Testis (tissue), 2 donors: Measurements from ENCODE around the gene MROH7.

Experiments
- POLR2A ChIP-seq: fragments of 450-650 bp; IDR thresholded peaks from one replicate; pipeline ENCODE4 v1.6.1; 2017; ENCODE audit warnings: antibody characterized with exemption, mild to moderate bottlenecking, moderate library complexity
- TF ChIP-seq, protein P1 (sequence below), 3 experiments: fragments of 450-650 bp in 2 of 3; fragments of 200-600 bp in 1 of 3; sonication (generic) in 1 of 3; IDR thresholded peaks; one replicate each; pipeline ENCODE4 v1.5.1; 2016 to 2019; ENCODE audit warnings: antibody characterized with exemption in 3 of 3, mild to moderate bottlenecking in 2 of 3, moderate library complexity in 1 of 3

- TF ChIP-seq, protein P1, sequence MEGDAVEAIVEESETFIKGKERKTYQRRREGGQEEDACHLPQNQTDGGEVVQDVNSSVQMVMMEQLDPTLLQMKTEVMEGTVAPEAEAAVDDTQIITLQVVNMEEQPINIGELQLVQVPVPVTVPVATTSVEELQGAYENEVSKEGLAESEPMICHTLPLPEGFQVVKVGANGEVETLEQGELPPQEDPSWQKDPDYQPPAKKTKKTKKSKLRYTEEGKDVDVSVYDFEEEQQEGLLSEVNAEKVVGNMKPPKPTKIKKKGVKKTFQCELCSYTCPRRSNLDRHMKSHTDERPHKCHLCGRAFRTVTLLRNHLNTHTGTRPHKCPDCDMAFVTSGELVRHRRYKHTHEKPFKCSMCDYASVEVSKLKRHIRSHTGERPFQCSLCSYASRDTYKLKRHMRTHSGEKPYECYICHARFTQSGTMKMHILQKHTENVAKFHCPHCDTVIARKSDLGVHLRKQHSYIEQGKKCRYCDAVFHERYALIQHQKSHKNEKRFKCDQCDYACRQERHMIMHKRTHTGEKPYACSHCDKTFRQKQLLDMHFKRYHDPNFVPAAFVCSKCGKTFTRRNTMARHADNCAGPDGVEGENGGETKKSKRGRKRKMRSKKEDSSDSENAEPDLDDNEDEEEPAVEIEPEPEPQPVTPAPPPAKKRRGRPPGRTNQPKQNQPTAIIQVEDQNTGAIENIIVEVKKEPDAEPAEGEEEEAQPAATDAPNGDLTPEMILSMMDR (IDR thresholded peaks at IDR 0.05), result no peak
- no peak for TF ChIP-seq POLR2A
These were observed 36.8 kb upstream of the MROH7 start for GRCh38 chr1:54604572-54605370.
